ENCODE measurements around the gene MLANA.

- no peak for TF ChIP-seq EZH2 (IDR thresholded peaks at IDR 0.05; ENCODE audit: insufficient read depth, poor library complexity, severe bottlenecking)
- no peak for TF ChIP-seq EZH2phosphoT487 (IDR thresholded peaks at IDR 0.05; ENCODE audit: insufficient read depth, low read depth)
Measured at GRCh38 chr9:5890641-5891040, at the start of gene MLANA.

Data from GM23248 (cell line).